HAP-1 (cell line): ENCODE measurements around the gene PDZRN3.

Experiments
- DNase-seq, 2 experiments: peaks; one replicate each; pipeline ENCODE4 v3.0.0-alpha.2; 2016 to 2020; ENCODE audit warnings: low spot score in 2 of 2
- H3K27me3 ChIP-seq: fragments of 250-450 bp; sonication (Bioruptor Pico); 2 replicates; pipeline ENCODE4 v1.5.1; 2020; ENCODE audit warnings: low read depth, mild to moderate bottlenecking, moderate library complexity
- H3K36me3 ChIP-seq: fragments of 250-450 bp; sonication (Bioruptor Pico); replicated peaks from 2 replicates; pipeline ENCODE4 v1.5.1; 2020; ENCODE audit warnings: mild to moderate bottlenecking
- H3K4me1 ChIP-seq: fragments of 250-450 bp; sonication (Bioruptor Pico); 2 replicates; pipeline ENCODE4 v1.5.1; 2020; ENCODE audit warnings: mild to moderate bottlenecking
- H3K4me3 ChIP-seq: fragments of 250-450 bp; sonication (Bioruptor Pico); 2 replicates; pipeline ENCODE4 v1.5.1; 2020; ENCODE audit warnings: mild to moderate bottlenecking, moderate library complexity
- H3K9me3 ChIP-seq: fragments of 250-450 bp; sonication (Bioruptor Pico); 2 replicates; pipeline ENCODE4 v1.5.1; 2020; ENCODE audit warnings: mild to moderate bottlenecking, moderate library complexity
- in situ Hi-C: fragments of 300-500 bp; cut with MboI; formaldehyde crosslinking; loops from 3 replicates; pipeline ENCODE4 v1.14.3; 2020; ENCODE audit warnings: low sequenced_read_pairs, inconsistent platforms, mixed read lengths

The PDZRN3 gene

GRCh38 chr3:73403444-73403843 lies 221.3 kb downstream of the PDZRN3 start:
- Histone ChIP-seq H3K4me1 (no peaks in the 10 kb centered on the region; the same call in 1 of the 2 replicates), H3K27me3 (peaks cover 29% of the 10 kb centered on the region), H3K9me3 (no peaks in the 10 kb centered on the region), H3K4me3 (no peak overlapping the region), H3K36me3 (no peaks in the 10 kb centered on the region)
- in situ Hi-C loops, result no loop called here
- no peak for DNase-seq

- in situ Hi-C loops, result no loop called here
- no peaks in the 10 kb centered on the region for H3K9me3 ChIP-seq
Measured at GRCh38 chr3:73401616-73402279, 223.0 kb downstream of the PDZRN3 start.

GRCh38 chr3:73401059-73401458 lies 223.7 kb downstream of the PDZRN3 start:
- no peaks in the 10 kb centered on the region for H3K36me3 ChIP-seq
- in situ Hi-C loops, result no loop called here
- H3K4me1 ChIP-seq, result no peaks in the 10 kb centered on the region; the same call in 1 of the 2 replicates
- no peaks in the 10 kb centered on the region for H3K9me3 ChIP-seq
- no peak overlapping the region for H3K4me3 ChIP-seq
- H3K27me3 ChIP-seq, result peaks cover 20% of the 10 kb centered on the region
- DNase-seq, result no peak

More at GRCh38 chr3:73401616-73402279, 223.0 kb downstream of the PDZRN3 start:
- no peaks in the 10 kb centered on the region; the same call in 1 of the 2 replicates for H3K4me1 ChIP-seq
- H3K36me3 ChIP-seq, result no peaks in the 10 kb centered on the region
- no peak overlapping the region for H3K4me3 ChIP-seq
- no peak for DNase-seq
- peaks cover 23% of the 10 kb centered on the region for H3K27me3 ChIP-seq

GRCh38 chr3:73399666-73400253 lies 225.0 kb downstream of the PDZRN3 start:
- Histone ChIP-seq H3K4me1 (no peaks in the 10 kb centered on the region; the same call in 1 of the 2 replicates), H3K9me3 (no peaks in the 10 kb centered on the region), H3K4me3 (no peak overlapping the region), H3K36me3 (no peaks in the 10 kb centered on the region), H3K27me3 (peaks cover 13% of the 10 kb centered on the region)
- in situ Hi-C loops, result no loop called here
- no peak for DNase-seq

GRCh38 chr3:73399106-73399505 lies 225.6 kb downstream of the PDZRN3 start:
- H3K4me1 ChIP-seq, result no peaks in the 10 kb centered on the region
- H3K9me3 ChIP-seq, result no peaks in the 10 kb centered on the region
- no peak overlapping the region for H3K4me3 ChIP-seq
- H3K27me3 ChIP-seq, result peaks cover 13% of the 10 kb centered on the region
- H3K36me3 ChIP-seq, result no peaks in the 10 kb centered on the region
- no peak for DNase-seq
- in situ Hi-C loops, result no loop called here

- DNase-seq, result no peak
- Histone ChIP-seq H3K4me3 (no peak overlapping the region), H3K4me1 (no peaks in the 10 kb centered on the region), H3K27me3 (peaks cover 13% of the 10 kb centered on the region), H3K36me3 (no peaks in the 10 kb centered on the region), H3K9me3 (no peaks in the 10 kb centered on the region)
- in situ Hi-C loops, result no loop called here
Measured at GRCh38 chr3:73398084-73398483, 226.7 kb downstream of the PDZRN3 start.

- no peak overlapping the region for H3K4me3 ChIP-seq
- no peaks in the 10 kb centered on the region for H3K9me3 ChIP-seq
- H3K4me1 ChIP-seq, result no peaks in the 10 kb centered on the region
- H3K36me3 ChIP-seq, result no peaks in the 10 kb centered on the region
- H3K27me3 ChIP-seq, result peaks cover 5% of the 10 kb centered on the region; the same call in 1 of the 2 replicates
- in situ Hi-C loops, result no loop called here
- no peak for DNase-seq
Measured at GRCh38 chr3:73394240-73394639, 230.5 kb downstream of the PDZRN3 start.

- Histone ChIP-seq H3K4me3 (no peak overlapping the region), H3K9me3 (no peaks in the 10 kb centered on the region), H3K36me3 (no peaks in the 10 kb centered on the region), H3K27me3 (peaks cover 3% of the 10 kb centered on the region; the same call in 1 of the 2 replicates), H3K4me1 (no peaks in the 10 kb centered on the region)
- DNase-seq, result no peak
- in situ Hi-C loops, result no loop called here
Measured at GRCh38 chr3:73393005-73393404, 231.7 kb downstream of the PDZRN3 start.

- Histone ChIP-seq H3K4me3 (no peak overlapping the region), H3K9me3 (no peaks in the 10 kb centered on the region), H3K36me3 (no peaks in the 10 kb centered on the region), H3K4me1 (no peaks in the 10 kb centered on the region), H3K27me3 (peaks cover 3% of the 10 kb centered on the region; the same call in 1 of the 2 replicates)
- in situ Hi-C loops, result no loop called here
- no peak for DNase-seq
Measured at GRCh38 chr3:73391984-73392383, 232.8 kb downstream of the PDZRN3 start.

GRCh38 chr3:73389928-73390327 lies 234.8 kb downstream of the PDZRN3 start:
- H3K4me1 ChIP-seq, result no peaks in the 10 kb centered on the region
- in situ Hi-C loops, result no loop called here
- no peaks in the 10 kb centered on the region for H3K36me3 ChIP-seq
- H3K27me3 ChIP-seq, result peaks cover under 1% of the 10 kb centered on the region; the same call in 1 of the 2 replicates
- DNase-seq, result no peak
- H3K4me3 ChIP-seq, result no peak overlapping the region
- no peaks in the 10 kb centered on the region for H3K9me3 ChIP-seq

- H3K4me3 ChIP-seq, result no peak overlapping the region
- no peaks in the 10 kb centered on the region for H3K4me1 ChIP-seq
- H3K36me3 ChIP-seq, result no peaks in the 10 kb centered on the region
- no peaks in the 10 kb centered on the region for H3K9me3 ChIP-seq
- no peaks in the 10 kb centered on the region for H3K27me3 ChIP-seq
- no peak for DNase-seq
- in situ Hi-C loops, result no loop called here
Measured at GRCh38 chr3:73389117-73389813, 235.5 kb downstream of the PDZRN3 start.

GRCh38 chr3:73385568-73385967 lies 239.2 kb downstream of the PDZRN3 start:
- in situ Hi-C loops, result no loop called here
- Histone ChIP-seq H3K27me3 (peaks cover 3% of the 10 kb centered on the region; the same call in 1 of the 2 replicates), H3K4me1 (no peaks in the 10 kb centered on the region), H3K36me3 (no peaks in the 10 kb centered on the region), H3K9me3 (no peaks in the 10 kb centered on the region), H3K4me3 (no peak overlapping the region)
- DNase-seq, result no peak

- no peaks in the 10 kb centered on the region for H3K36me3 ChIP-seq
Measured at GRCh38 chr3:73384091-73384906, 240.4 kb downstream of the PDZRN3 start.

More at GRCh38 chr3:73384091-73384906, 240.4 kb downstream of the PDZRN3 start:
- H3K9me3 ChIP-seq, result no peaks in the 10 kb centered on the region
- no peak for DNase-seq
- no peak overlapping the region for H3K4me3 ChIP-seq
- no peaks in the 10 kb centered on the region for H3K4me1 ChIP-seq
- H3K27me3 ChIP-seq, result peaks cover 10% of the 10 kb centered on the region
- in situ Hi-C loops, result no loop called here
